CD4-positive, alpha-beta T cell treated with Interferon gamma for 1 hour (primary cell): ENCODE measurements around the gene ZFAND3.
A peak's percentile ranks its signal among the peaks of the same experiment; 100 is the strongest.
"Not testable (repeated sequence)": the region's sequence is repeated elsewhere in the genome, so short reads cannot be mapped to it uniquely, and the experiment has no call there.

Experiments used
- DNase-seq: peaks from one replicate; pipeline ENCODE4 v3.0.0-alpha.2; 2020

Gene ZFAND3

GRCh38 chr6:37974943-37975342 is 155.4 kb downstream of the ZFAND3 start:
- no peak for DNase-seq

GRCh38 chr6:37977715-37978114 is 158.2 kb downstream of the ZFAND3 start:
- no peak for DNase-seq

- no peak for DNase-seq
These were observed 160.1 kb downstream of the ZFAND3 start for GRCh38 chr6:37979392-37980221.

- DNase-seq = no peak
These were observed 160.7 kb downstream of the ZFAND3 start for GRCh38 chr6:37980222-37980595.

- DNase-seq = no peak
These were observed 162.1 kb downstream of the ZFAND3 start for GRCh38 chr6:37981626-37982025.

- DNase-seq = no peak
These were observed 162.8 kb downstream of the ZFAND3 start for GRCh38 chr6:37982317-37982716.

- no peak for DNase-seq
These were observed 164.4 kb downstream of the ZFAND3 start for GRCh38 chr6:37983720-37984501.

GRCh38 chr6:37984578-37984977 is 165.1 kb downstream of the ZFAND3 start:
- no peak for DNase-seq

GRCh38 chr6:37985355-37985754 is 165.8 kb downstream of the ZFAND3 start:
- peak; percentile 6 for DNase-seq

GRCh38 chr6:37987018-37987417 is 167.5 kb downstream of the ZFAND3 start:
- DNase-seq = no peak

- no peak for DNase-seq
These were observed 168.0 kb downstream of the ZFAND3 start for GRCh38 chr6:37987559-37987958.

- no peak for DNase-seq
These were observed 168.6 kb downstream of the ZFAND3 start for GRCh38 chr6:37988127-37988526.

- no peak for DNase-seq
These were observed 169.2 kb downstream of the ZFAND3 start for GRCh38 chr6:37988696-37989095.

GRCh38 chr6:37990762-37991525 is 171.4 kb downstream of the ZFAND3 start:
- no peak for DNase-seq

GRCh38 chr6:37992749-37993148 is 173.2 kb downstream of the ZFAND3 start:
- DNase-seq = no peak

- DNase-seq = not testable (repeated sequence)
These were observed 173.7 kb downstream of the ZFAND3 start for GRCh38 chr6:37993194-37993593.

GRCh38 chr6:37993596-37993995 is 174.1 kb downstream of the ZFAND3 start:
- no peak for DNase-seq

GRCh38 chr6:37994223-37994622 is 174.7 kb downstream of the ZFAND3 start:
- DNase-seq = no peak

- no peak for DNase-seq
These were observed 178.8 kb downstream of the ZFAND3 start for GRCh38 chr6:37998366-37998765.

- no peak for DNase-seq
These were observed 181.9 kb downstream of the ZFAND3 start for GRCh38 chr6:38001386-38001785.

GRCh38 chr6:38004908-38005307 is 185.4 kb downstream of the ZFAND3 start:
- no peak for DNase-seq

GRCh38 chr6:38011937-38012336 is 192.4 kb downstream of the ZFAND3 start:
- no peak for DNase-seq

- DNase-seq = peak; percentile 5
These were observed 193.0 kb downstream of the ZFAND3 start for GRCh38 chr6:38012573-38012972.
